Measurements from ENCODE around the gene TREML2.
"Not testable (repeated sequence)": the region's sequence is repeated elsewhere in the genome, so short reads cannot be mapped to it uniquely, and the experiment has no call there.

The TREML2 gene

GRCh38 chr6:41208439-41209106 is 7.6 kb upstream of the TREML2 start:
- DNase-seq (ENCODE audit: low read depth), result no peak

DNA sequence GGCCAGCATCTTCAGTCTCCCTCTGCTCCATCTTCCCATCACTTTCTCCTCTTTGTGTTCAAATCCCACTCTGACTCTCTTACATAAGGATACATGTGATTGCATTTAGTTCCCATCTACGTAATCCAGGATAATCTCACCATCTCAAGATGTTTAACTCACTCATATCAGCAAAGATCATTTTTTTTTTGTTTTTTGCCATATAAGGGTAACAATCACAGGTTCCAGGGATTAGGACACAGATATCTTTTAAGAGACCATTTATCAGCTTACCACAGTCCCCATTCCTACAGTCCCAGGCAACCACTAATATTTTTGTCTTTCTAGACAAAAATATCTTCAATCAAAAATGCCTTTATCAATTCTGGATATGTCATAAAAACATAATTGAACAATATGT is 3.2 kb upstream of the TREML2 start:
- no peak for DNase-seq (ENCODE audit: low read depth)

GRCh38 chr6:41201764-41202173 is 820 bp upstream of the TREML2 start:
- no peak for DNase-seq (ENCODE audit: low read depth)

- peak; percentile 24 for DNase-seq (ENCODE audit: low read depth)
These were observed 551 bp downstream of the TREML2 start for GRCh38 chr6:41200296-41200900.

GRCh38 chr6:41199552-41200246 is 1.2 kb downstream of the TREML2 start:
- DNase-seq (ENCODE audit: low read depth), result no peak

GRCh38 chr6:41197234-41197633 is 3.7 kb downstream of the TREML2 start:
- DNase-seq (ENCODE audit: low read depth), result no peak

DNA sequence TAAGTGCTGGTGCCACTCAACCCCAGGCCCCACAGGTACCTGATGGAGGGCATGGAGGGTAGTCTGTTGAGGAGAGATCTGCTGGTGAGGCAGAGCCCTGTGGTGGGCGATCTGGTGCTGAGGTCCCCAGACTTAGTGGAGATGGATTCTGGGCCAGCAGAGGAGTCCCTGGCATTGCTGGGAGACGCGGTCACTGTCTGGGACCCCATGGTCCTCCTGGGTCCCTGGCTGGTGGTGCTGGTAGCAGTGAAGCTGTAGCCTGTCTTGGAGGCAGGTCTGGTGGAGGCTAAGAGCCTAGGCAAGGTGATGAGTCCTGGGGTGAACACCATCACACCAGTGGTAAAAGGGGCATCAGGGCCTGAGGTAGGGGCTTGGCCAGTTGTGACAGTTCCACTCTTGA is 6.6 kb downstream of the TREML2 start:
- no peak for DNase-seq (ENCODE audit: low read depth)

GRCh38 chr6:41193884-41194283 is 7.1 kb downstream of the TREML2 start:
- DNase-seq (ENCODE audit: low read depth), result no peak

- DNase-seq (ENCODE audit: low read depth), result no peak
These were observed 7.7 kb downstream of the TREML2 start for GRCh38 chr6:41193171-41193734.

- DNase-seq (ENCODE audit: low read depth), result peak; percentile 12
These were observed 9.4 kb downstream of the TREML2 start for GRCh38 chr6:41191569-41191968.

DNA sequence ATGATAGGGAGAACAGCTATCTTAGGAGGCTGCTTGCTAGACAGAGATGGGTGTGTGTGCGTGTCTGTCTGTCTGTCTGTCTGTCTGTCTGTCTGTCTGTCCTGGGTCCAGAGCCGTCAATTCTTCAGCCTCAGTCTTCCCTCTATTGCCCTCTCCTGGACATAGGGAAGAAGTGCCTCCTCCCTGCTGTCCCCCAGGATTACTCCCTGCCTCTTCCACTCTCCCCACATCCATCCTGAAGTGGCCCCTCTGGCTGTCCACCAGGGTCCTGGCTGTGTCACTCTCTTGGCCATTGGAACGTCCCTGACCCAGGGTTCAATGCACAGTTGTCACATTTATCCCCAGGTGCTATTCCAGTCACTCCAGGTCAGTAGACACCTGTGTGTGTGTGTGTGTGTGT is 10.2 kb downstream of the TREML2 start:
- DNase-seq (ENCODE audit: low read depth), result no peak

DNA sequence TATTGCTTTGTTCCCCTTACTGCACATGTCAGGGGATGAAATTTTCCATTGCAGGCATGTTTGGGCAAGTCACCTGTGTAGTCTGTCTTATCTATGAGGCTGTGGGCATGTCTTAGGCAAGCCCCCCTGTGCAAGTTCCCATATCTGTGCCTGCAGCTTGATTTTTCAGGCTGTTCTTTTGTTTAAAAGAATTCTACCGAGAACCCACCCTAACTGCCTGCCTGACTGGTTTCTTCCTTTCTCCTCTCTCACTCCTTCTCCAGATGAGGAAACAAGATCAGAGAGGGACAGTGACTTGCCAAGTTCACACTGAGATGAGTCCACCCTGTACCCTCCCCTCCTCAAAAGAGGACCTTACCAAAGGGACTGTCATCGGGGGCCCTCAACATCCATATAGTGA is 11.0 kb downstream of the TREML2 start:
- DNase-seq (ENCODE audit: low read depth), result no peak

DNA sequence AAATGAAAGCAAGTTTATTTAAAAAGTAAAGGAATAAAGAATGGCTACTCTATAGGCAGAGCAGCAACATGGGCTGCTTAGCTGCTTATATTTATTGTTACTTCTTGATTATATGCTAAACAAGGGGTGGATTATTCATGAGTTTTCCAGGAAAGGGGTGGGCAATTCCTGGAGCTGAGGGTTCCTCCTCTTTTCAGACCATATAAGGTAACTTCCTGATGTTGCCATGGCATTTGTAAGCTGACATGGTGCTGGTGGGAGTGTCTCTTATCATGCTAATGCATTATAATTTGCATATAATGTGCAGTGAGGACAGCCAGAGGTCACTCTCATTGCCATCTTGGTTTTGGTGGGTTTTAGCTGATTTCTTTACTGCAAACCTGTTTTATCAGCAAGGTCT is 11.9 kb downstream of the TREML2 start:
- DNase-seq (ENCODE audit: low read depth), result not testable (repeated sequence)

- DNase-seq (ENCODE audit: low read depth), result no peak
These were observed 12.7 kb downstream of the TREML2 start for GRCh38 chr6:41187924-41188886.

DNA sequence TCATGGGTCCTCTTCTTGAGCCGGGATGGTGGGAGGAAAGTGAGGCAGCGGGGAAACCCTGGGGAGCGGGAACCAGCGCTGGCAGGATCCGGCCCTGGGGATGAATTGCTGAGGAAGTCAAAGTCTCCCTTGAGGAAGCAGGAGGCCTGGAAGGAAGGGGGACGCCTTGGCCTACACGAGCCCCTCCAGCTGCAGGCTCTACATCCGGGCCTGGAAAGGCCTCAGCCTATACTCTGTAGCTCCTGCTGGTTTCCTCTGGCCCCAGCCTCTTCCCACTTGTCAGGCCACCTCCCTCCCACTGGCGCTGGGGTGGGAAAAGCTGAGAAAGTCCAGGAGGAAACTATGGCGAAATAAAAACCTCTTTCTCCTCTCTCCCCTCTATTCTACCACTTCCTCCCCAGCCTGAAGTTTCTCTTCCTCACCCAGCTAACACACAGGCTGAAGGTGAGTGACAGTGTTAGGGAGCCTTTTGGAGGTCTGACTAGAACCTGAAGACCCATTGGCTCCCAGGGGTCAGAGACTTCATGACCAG is 14.9 kb downstream of the TREML2 start:
- no peak for DNase-seq (ENCODE audit: low read depth)

- no peak for DNase-seq (ENCODE audit: low read depth)
These were observed 16.2 kb downstream of the TREML2 start for GRCh38 chr6:41184761-41185160.

GRCh38 chr6:41182069-41183034 is 18.6 kb downstream of the TREML2 start:
- DNase-seq (ENCODE audit: low read depth), result peak; percentile 26

DNA sequence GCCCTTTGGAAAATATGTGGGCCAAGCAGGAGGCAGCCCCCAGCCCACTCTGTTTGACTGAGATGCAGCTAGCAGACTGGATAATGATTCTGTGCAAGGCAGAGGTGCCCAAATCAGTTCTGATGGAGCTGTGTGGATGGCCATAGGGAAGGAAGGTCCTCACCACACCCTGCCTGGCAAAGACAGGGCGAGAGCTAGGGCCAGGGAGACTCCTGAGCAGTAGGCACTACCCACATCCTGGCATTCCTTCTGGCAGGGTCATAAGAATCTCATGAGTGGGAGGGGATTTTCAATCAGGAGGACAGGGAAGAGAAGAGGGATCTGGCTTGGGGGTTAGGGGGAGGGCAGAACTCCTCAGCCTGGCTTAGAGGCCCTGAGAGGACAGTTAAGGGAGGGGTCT is 19.4 kb downstream of the TREML2 start:
- no peak for DNase-seq (ENCODE audit: low read depth)

DNA sequence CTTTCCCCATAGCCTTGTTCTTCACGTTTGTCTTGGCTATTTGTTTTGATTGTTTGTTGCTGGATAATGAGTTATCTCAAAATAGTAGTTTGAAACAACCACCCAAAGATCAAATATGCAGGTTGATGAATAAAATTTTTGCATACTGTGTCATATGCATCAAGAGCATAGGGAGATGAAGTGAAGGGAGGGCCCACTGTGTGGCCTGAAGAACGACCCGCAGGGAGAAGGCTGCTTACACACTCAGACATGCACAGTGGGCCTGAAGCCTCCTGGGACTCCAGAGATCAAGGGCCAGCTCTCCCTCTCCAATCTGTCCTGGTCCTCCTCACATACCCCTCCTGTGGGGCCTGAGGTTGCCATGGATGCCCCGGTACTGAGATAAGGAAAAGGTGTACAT is 21.8 kb downstream of the TREML2 start:
- no peak for DNase-seq (ENCODE audit: low read depth)

GRCh38 chr6:41177695-41178094 is 23.3 kb downstream of the TREML2 start:
- no peak for DNase-seq (ENCODE audit: low read depth)

Data from activated T-cell treated with anti-CD3 and anti-CD28 coated beads for 1 hour (primary cell).